Tibial artery (tissue), 4 donors: ENCODE measurements around the gene CHST1.

ENCODE experiments used
- DNase-seq, 2 donors: peaks; one replicate each; pipeline ENCODE4 v3.0.0-alpha.2; 2019
- H3K27ac ChIP-seq, 2 donors: fragments of 200-600 bp; sonication (generic) in 1 of 2; 1 replicate in 1 of 2; 2 replicates in 1 of 2; pipeline ENCODE4 v1.5.1; 2018 to 2019; ENCODE audit warnings: mild to moderate bottlenecking in 1 of 2
- H3K27me3 ChIP-seq, 2 donors: fragments of 200-600 bp; sonication (generic) in 1 of 2; one replicate each; pipeline versions ENCODE4 v1.5.1 to v1.6.0; 2016 to 2019
- H3K36me3 ChIP-seq, 3 donors: fragments of 200-600 bp; sonication (generic) in 2 of 3; one replicate each; pipeline ENCODE4 v1.5.1; 2016 to 2019; ENCODE audit warnings: mild to moderate bottlenecking in 2 of 3
- H3K4me1 ChIP-seq, 4 donors: fragments of 200-600 bp; sonication (generic) in 2 of 4; 1 replicate in 3 of 4; 2 replicates in 1 of 4; pipeline ENCODE4 v1.5.1; 2016 to 2019
- H3K4me3 ChIP-seq, 2 donors: fragments of 200-600 bp; sonication (generic) in 1 of 2; 1 replicate in 1 of 2; 2 replicates in 1 of 2; pipeline ENCODE4 v1.5.1; 2018 to 2019; ENCODE audit warnings: mild to moderate bottlenecking in 2 of 2
- H3K9me3 ChIP-seq, 3 donors: fragments of 200-600 bp; sonication (generic) in 1 of 3; one replicate each; pipeline ENCODE4 v1.5.1; 2016 to 2019
- CTCF ChIP-seq, 2 experiments: fragments of 200-600 bp in 1 of 2; fragments of 450-650 bp in 1 of 2; IDR thresholded peaks; one replicate each; pipeline ENCODE4 v1.5.1; 2017 to 2019; ENCODE audit warnings: antibody characterized with exemption in 2 of 2, mild to moderate bottlenecking in 1 of 2, moderate library complexity in 1 of 2
- intact Hi-C: fragments of 100-400 bp; cut with DNase I; formaldehyde crosslinking; loops from one replicate; pipeline ENCODE4 v1.15.0; 2023; ENCODE audit warnings: low total_unique reads

The CHST1 gene

GRCh38 chr11:45665206-45665932 is at the start of gene CHST1:
TSS of gene CHST1 (minus strand) at chr11:45665622. CDS start at chr11:45650923, 14,699 bp downstream.
- DNase-seq = peak; percentile 55 to 87
- peaks cover 0 to 45% (median 25%) of the 10 kb centered on the region in 4 donors for H3K4me1 ChIP-seq
- H3K36me3 ChIP-seq = no peaks in the 10 kb centered on the region

GRCh38 chr11:45713573-45713972 is 48.2 kb upstream of the CHST1 start:
- TF ChIP-seq CTCF (IDR thresholded peaks at IDR 0.05) = no peak
- no peak overlapping the region for H3K4me3 ChIP-seq
- intact Hi-C loops = no loop called here

More at GRCh38 chr11:45665206-45665932, at the start of gene CHST1:
- peak within 1 kb of the TSS; percentile 67 to 75 for H3K4me3 ChIP-seq
- H3K9me3 ChIP-seq = no peaks in the 10 kb centered on the region
- no peak for TF ChIP-seq CTCF (IDR thresholded peaks at IDR 0.05)
- peak within 1 kb of the TSS; percentile 81 to 85 for H3K27ac ChIP-seq
- intact Hi-C loops = no loop called here
- H3K27me3 ChIP-seq = peaks cover 0 to 29% of the 10 kb centered on the region in 2 donors

GRCh38 chr11:45710561-45710960 is 45.1 kb upstream of the CHST1 start:
- Histone ChIP-seq H3K4me1 (no peaks in the 10 kb centered on the region), H3K9me3 (no peaks in the 10 kb centered on the region), H3K27ac (no peak overlapping the region), H3K36me3 (no peaks in the 10 kb centered on the region), H3K4me3 (no peak overlapping the region), H3K27me3 (peaks cover 0 to 11% of the 10 kb centered on the region in 2 donors)
- no peak for TF ChIP-seq CTCF (IDR thresholded peaks at IDR 0.05)
- intact Hi-C loops = no loop called here
- no peak for DNase-seq

More at GRCh38 chr11:45713573-45713972, 48.2 kb upstream of the CHST1 start:
- no peak for DNase-seq
- Histone ChIP-seq H3K9me3 (no peaks in the 10 kb centered on the region), H3K27me3 (peaks cover 0 to 2% of the 10 kb centered on the region in 2 donors), H3K36me3 (no peaks in the 10 kb centered on the region), H3K4me1 (no peaks in the 10 kb centered on the region), H3K27ac (no peak overlapping the region)

GRCh38 chr11:45708887-45709663 is 43.7 kb upstream of the CHST1 start:
- peaks cover 0 to 14% of the 10 kb centered on the region in 2 donors for H3K27me3 ChIP-seq
- no peak for TF ChIP-seq CTCF (IDR thresholded peaks at IDR 0.05)
- H3K4me3 ChIP-seq = no peak overlapping the region
- H3K36me3 ChIP-seq = no peaks in the 10 kb centered on the region
- H3K9me3 ChIP-seq = no peaks in the 10 kb centered on the region
- H3K27ac ChIP-seq = no peak overlapping the region
- no peak for DNase-seq
- intact Hi-C loops = no loop called here
- no peaks in the 10 kb centered on the region for H3K4me1 ChIP-seq

- TF ChIP-seq CTCF (IDR thresholded peaks at IDR 0.05) = no peak
- Histone ChIP-seq H3K27me3 (peaks cover 0 to 14% of the 10 kb centered on the region in 2 donors), H3K9me3 (no peaks in the 10 kb centered on the region), H3K4me3 (no peak overlapping the region), H3K36me3 (no peaks in the 10 kb centered on the region), H3K27ac (no peak overlapping the region), H3K4me1 (no peaks in the 10 kb centered on the region)
- intact Hi-C loops = no loop called here
- DNase-seq = no peak
These were observed 39.2 kb upstream of the CHST1 start for GRCh38 chr11:45704635-45705034.
